H1 (cell line): Measurements from ENCODE around the gene FTSJ3. TPM values are rescaled to one million over a fixed set of nuclear protein-coding genes. Genes with fewer than 3 reads are reported as not detected.

Experiments
- ASH2L ChIP-seq: fragments of 200-600, 300-600 bp; sonication (generic); IDR thresholded peaks from one replicate; pipeline ENCODE4 v1.7.1; 2017; ENCODE audit warnings: low read length
- CHD2 ChIP-seq: IDR thresholded peaks from 2 replicates; pipeline ENCODE4 v1.6.1; 2012; ENCODE audit warnings: low read length, improper control_type of control experiment
- CTBP2 ChIP-seq: IDR thresholded peaks from 2 replicates; pipeline ENCODE4 v1.7.0; 2011; ENCODE audit warnings: borderline replicate concordance, mild to moderate bottlenecking, moderate library complexity, mixed read lengths, low read length; ENCODE audit not compliant: insufficient read depth, insufficient read length
- EZH2 ChIP-seq: fragments of 200-600 bp; sonication (generic); IDR thresholded peaks from 2 replicates; pipeline ENCODE4 v1.7.1; 2012; ENCODE audit warnings: low read depth, mild to moderate bottlenecking, moderate library complexity, low read length, inconsistent platforms; ENCODE audit not compliant: severe bottlenecking
- GABPA ChIP-seq: IDR thresholded peaks from 2 replicates; pipeline ENCODE4 v1.6.1; 2011; ENCODE audit warnings: mild to moderate bottlenecking, low read length, moderate library complexity, borderline replicate concordance; ENCODE audit not compliant: insufficient read depth
- HDAC6 ChIP-seq: IDR thresholded peaks from one replicate; pipeline ENCODE4 v1.7.1; 2012; ENCODE audit warnings: low read depth, mild to moderate bottlenecking, inconsistent platforms, low read length, moderate library complexity
- MAFK ChIP-seq: IDR thresholded peaks from 2 replicates; pipeline ENCODE4 v1.6.1; 2012; ENCODE audit warnings: low read depth, mild to moderate bottlenecking, improper control_type of control experiment, low read length
- POU5F1 ChIP-seq: IDR thresholded peaks from 2 replicates; pipeline ENCODE4 v1.6.1; 2011; ENCODE audit warnings: low read depth, mild to moderate bottlenecking, low read length, moderate library complexity
- RAD21 ChIP-seq, 2 experiments: IDR thresholded peaks in 1 of 2; conservative IDR thresholded peaks in 1 of 2; 2 replicates each; pipeline ENCODE4 v1.6.1; 2011; ENCODE audit warnings: low read depth in 2 of 2, low read length in 2 of 2, improper control_type of control experiment in 1 of 2, inconsistent platforms in 1 of 2, mild to moderate bottlenecking in 1 of 2, moderate library complexity in 1 of 2
- RXRA ChIP-seq: IDR thresholded peaks from 2 replicates; pipeline ENCODE4 v1.6.1; 2011; ENCODE audit warnings: low read depth, mild to moderate bottlenecking, low read length, moderate library complexity; ENCODE audit not compliant: insufficient read depth
- SAP30 ChIP-seq: fragments of 300-600 bp; sonication (generic); IDR thresholded peaks from 2 replicates; pipeline ENCODE4 v1.7.1; 2012; ENCODE audit warnings: low read length, moderate library complexity, mild to moderate bottlenecking, inconsistent platforms; ENCODE audit not compliant: insufficient read depth, insufficient replicate concordance
- SIN3A ChIP-seq, 2 experiments: IDR thresholded peaks in 1 of 2; conservative IDR thresholded peaks in 1 of 2; 2 replicates each; pipeline ENCODE4 v1.6.1; 2011 to 2012; ENCODE audit warnings: low read length in 2 of 2, improper control_type of control experiment in 1 of 2, low read depth in 1 of 2, mild to moderate bottlenecking in 1 of 2
- SIRT6 ChIP-seq: IDR thresholded peaks from one replicate; pipeline ENCODE4 v1.7.1; 2012; ENCODE audit warnings: low read length, inconsistent platforms
- SP1 ChIP-seq: IDR thresholded peaks from 2 replicates; pipeline ENCODE4 v1.6.1; 2011; ENCODE audit warnings: low read depth, low read length
- SP2 ChIP-seq: IDR thresholded peaks from 2 replicates; pipeline ENCODE4 v1.6.1; 2012; ENCODE audit warnings: mild to moderate bottlenecking, low read length, inconsistent platforms
- SP4 ChIP-seq: IDR thresholded peaks from 2 replicates; pipeline ENCODE4 v1.6.1; 2012; ENCODE audit warnings: low read length, inconsistent platforms
- SRF ChIP-seq: IDR thresholded peaks from 2 replicates; pipeline ENCODE4 v1.6.1; 2011; ENCODE audit warnings: mild to moderate bottlenecking, low read depth, low read length, moderate library complexity
- TAF7 ChIP-seq: optimal IDR thresholded peaks from 2 replicates; pipeline ENCODE3; 2011; ENCODE audit warnings: low read depth, mild to moderate bottlenecking, inconsistent platforms, low read length, moderate library complexity, borderline replicate concordance
- YY1 ChIP-seq: IDR thresholded peaks from 2 replicates; pipeline ENCODE4 v1.6.1; 2011; ENCODE audit warnings: low read depth, mild to moderate bottlenecking, low read length
- ZNF274 ChIP-seq: IDR thresholded peaks from 2 replicates; pipeline ENCODE4 v1.7.0; 2012; ENCODE audit warnings: low read length, borderline replicate concordance; ENCODE audit errors: extremely low read depth
- polyA plus RNA-seq, 7 experiments: library from polyadenylated mRNA; depleted of rRNA in 3 of 7; stranded (reverse) in 5 of 7; unstranded in 2 of 7; fragments of >200 nt in 5 of 7; fragments of 200-250 nt in 2 of 7; gene quantifications; 1 replicate in 5 of 7; 2 replicates in 1 of 7; 4 replicates in 1 of 7; pipeline versions ENCODE4 v1.2.1 to v1.2.3, GENCODE V29; 2011 to 2013; ENCODE audit warnings: missing spikeins in 2 of 7, mixed read lengths in 2 of 7
- total RNA-seq: library from RNA; stranded (reverse); fragmentation: NEBNext Ultra II Directional; extraction: Animal tissue kit (Norgen Biotek cat#: 25700); gene quantifications from 2 replicates; pipeline ENCODE4 v1.2.1, GENCODE V29; 2021
- TF ChIP-seq, protein P1 (sequence below): IDR thresholded peaks from 2 replicates; pipeline ENCODE4 v1.6.1; 2012; ENCODE audit warnings: inconsistent platforms

Gene FTSJ3
- total and polyA plus RNA-seq, 2 of the 8 experiments (the other 6 are each of a cell fraction or from before 2014, with no cell fraction given) = 42.7 to 77.2 TPM

- peak; percentile 91; the same call in 1 of the 2 replicates for TF ChIP-seq GABPA
- TF ChIP-seq EZH2 = no peak
- TF ChIP-seq ASH2L = peak; percentile 21
- no peak for TF ChIP-seq SIRT6
- TF ChIP-seq SP2 = no peak
- TF ChIP-seq CHD2 = no peak; the same call in 1 of the 2 replicates
- peak; percentile 64; the same call in 1 of the 2 replicates for TF ChIP-seq MAFK
- TF ChIP-seq RXRA = no peak
- TF ChIP-seq SP1 = no peak
- TF ChIP-seq SRF = no peak
- peak; percentile 46 for TF ChIP-seq SAP30
- TF ChIP-seq YY1 = peak; percentile 98
- no peak for TF ChIP-seq CTBP2
- TF ChIP-seq HDAC6 = no peak
- TF ChIP-seq SP4 = no peak
- no peak for TF ChIP-seq ZNF274
- TF ChIP-seq POU5F1 = no peak
- TF ChIP-seq RAD21 (IDR thresholded peaks at IDR 0.05 in 1 of 2, conservative IDR thresholded peaks at IDR 0.05 in 1 of 2; ENCODE audit: low read depth in 2 of 2, low read length in 2 of 2) = no peak
- TF ChIP-seq TAF7 = peak; percentile 91
- TF ChIP-seq, protein P1, sequence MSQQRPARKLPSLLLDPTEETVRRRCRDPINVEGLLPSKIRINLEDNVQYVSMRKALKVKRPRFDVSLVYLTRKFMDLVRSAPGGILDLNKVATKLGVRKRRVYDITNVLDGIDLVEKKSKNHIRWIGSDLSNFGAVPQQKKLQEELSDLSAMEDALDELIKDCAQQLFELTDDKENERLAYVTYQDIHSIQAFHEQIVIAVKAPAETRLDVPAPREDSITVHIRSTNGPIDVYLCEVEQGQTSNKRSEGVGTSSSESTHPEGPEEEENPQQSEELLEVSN = no peak
- peak; percentile 53 to 64; a peak in 3 of 4 replicates for TF ChIP-seq SIN3A (conservative IDR thresholded peaks at IDR 0.05 in 1 of 2, IDR thresholded peaks at IDR 0.05 in 1 of 2; ENCODE audit: low read depth in 1 of 2, low read length in 2 of 2)
Observed at GRCh38 chr17:63827002-63827800, at the start of gene FTSJ3, which contains the start of gene PSMC5 (continued).
